DMS153 treated with DMSO at 0.1 percent for 48 hours (cell line): Measurements from ENCODE around the gene VEGFA.

Experiments
- DNase-seq: peaks from one replicate; lab custom pipeline; 2025; ENCODE audit not compliant: unreplicated experiment; lab: John Stamatoyannopoulos, UW

The VEGFA gene

DNA sequence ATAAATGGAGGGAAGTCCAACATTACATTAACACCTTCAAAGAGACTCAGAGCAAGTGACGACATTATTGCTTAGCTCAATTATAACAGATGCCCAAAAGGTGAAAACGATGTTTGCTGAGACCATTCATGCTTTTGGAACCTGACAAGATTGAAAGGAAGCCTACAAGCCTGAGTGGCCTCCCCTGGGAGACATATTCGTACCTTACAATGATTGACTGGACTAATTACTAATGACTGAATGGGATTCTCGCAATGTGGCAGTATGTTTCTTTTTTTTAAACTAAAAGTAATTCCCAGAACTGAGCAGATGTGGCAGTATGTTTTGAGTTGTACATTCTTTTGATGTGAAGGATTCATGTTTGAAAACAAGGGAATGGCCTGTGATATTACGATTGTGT, 49.9 kb downstream of the VEGFA start:
- DNase-seq, result no peak

DNA sequence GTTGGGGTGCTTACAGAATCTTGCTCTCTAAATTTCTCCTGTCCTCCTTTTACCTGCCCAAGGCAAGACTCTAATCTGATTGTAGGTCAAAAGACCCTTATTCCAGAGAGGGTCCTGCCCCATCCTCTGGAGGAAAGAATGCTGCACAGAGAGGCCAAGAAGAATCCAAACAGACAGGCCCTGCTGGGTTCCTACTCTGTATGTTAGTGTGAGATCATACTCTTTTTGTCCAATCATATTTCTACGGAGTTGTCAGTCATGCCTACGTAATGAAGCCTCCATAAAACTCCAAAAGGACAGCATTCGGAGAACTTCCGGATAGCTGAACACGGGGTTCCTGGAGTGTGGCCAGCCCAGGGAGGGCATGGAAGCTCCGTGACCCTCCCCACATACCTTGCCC, 50.5 kb downstream of the VEGFA start:
- no peak for DNase-seq

DNA sequence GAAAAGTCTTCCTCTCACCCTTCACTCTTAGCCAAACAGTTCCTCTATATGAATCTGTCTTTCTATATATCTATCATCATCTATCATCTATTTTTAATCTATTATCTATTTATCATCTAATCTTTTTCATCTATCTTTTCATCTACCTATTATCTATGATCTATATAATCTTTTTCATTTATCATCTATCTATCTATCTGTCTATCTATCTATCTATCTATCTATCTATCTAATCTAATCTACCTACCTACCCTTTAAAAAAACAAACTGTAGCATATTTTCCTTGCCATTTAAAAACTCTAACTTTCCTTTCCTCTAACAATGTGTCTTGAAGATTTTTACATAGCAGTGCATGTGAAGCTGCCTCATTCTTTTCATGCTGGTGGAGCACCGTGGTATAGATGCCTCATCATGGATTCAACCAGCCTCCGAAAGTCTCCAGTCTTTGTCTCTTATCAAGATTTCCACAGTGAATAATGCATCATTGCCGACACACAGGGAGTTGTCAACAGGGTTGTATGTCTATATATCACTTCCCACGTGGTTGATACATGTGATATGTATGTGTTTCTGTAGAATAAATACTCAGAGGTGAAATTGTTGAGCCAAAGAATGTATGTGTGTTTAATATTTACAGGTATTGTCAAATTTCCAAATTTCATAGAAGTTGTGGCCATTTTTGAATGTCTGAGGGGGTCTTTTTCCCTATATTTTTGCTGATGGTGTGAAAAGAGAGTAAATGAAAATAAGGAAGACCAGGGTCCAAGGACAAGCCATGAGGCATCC, 51.3 kb downstream of the VEGFA start:
- DNase-seq, result no peak

DNA sequence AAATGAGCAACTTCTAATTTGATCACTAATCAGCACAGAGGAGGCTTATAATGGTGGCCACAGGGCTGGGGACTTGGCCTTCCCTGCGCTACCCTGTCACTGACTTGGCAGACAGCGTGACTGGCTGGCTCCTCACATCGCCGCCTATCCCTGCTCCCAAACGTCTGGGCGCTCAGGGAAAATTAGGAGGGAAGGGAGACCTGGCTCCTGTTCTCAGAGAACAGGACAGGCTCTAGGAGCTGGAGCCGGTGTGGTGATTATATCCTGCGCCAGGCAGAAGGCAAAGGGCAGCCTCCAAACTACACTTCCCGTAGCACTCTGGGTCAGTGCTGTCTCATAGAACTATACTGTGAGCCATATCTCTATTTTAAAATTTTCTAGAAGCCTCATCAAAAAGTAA, 53.4 kb downstream of the VEGFA start:
- no peak for DNase-seq

DNA sequence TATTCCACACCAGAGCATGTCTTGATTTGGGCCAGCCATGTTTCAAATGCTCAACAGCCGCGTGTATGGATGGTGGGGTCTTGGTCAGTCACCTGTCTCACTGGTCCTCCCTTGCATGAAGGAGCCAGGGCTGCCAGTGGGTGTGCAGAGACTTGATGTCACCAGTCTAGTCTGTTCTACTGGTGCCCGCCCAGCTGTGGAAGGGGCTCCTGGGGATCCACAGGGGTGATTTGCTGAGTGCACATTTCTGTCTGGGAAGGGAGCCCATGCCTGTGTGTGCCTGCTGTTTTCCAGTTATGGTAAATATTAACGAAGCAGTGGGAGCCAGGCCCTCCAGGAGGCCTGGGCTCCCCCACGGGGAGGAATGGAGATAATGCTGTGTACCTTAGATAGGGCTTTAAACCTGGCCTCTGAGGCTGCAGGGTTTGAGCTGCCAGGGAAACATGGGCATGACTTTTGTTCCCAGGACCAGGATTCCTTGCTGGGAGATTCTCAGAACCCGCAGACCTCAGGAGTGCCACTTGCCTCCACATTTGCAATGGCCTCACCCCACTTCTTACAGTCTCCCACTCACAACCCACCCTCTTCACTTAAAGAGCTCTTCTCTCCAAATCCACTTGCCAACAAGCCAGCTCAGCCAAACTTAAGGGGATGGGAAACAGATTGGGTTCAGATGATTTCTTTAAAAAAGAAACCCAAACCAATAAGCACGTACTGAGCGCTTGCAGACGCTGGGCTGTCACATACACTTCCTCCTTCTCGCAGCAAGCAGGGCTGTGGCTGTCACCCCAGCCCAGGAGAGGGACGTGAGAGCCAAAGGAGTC, 54.1 kb downstream of the VEGFA start:
- DNase-seq, result no peak

DNA sequence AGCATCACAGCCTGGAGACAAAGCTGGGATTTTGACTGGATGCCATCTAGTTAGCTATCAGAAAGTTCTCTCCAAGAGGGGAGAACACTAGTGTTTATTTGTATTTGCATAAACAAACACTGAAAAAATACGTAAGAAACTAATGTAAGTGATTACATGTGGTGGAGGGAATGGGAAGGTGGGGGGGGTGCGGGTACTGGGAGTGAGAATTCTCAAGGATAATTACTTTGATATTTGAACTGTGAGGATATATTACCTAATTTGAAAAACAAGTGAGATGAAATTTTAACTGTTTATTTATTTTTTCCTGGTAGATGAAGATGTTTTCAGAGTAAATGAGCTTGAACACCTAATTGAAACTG, 54.7 kb downstream of the VEGFA start:
- no peak for DNase-seq

DNA sequence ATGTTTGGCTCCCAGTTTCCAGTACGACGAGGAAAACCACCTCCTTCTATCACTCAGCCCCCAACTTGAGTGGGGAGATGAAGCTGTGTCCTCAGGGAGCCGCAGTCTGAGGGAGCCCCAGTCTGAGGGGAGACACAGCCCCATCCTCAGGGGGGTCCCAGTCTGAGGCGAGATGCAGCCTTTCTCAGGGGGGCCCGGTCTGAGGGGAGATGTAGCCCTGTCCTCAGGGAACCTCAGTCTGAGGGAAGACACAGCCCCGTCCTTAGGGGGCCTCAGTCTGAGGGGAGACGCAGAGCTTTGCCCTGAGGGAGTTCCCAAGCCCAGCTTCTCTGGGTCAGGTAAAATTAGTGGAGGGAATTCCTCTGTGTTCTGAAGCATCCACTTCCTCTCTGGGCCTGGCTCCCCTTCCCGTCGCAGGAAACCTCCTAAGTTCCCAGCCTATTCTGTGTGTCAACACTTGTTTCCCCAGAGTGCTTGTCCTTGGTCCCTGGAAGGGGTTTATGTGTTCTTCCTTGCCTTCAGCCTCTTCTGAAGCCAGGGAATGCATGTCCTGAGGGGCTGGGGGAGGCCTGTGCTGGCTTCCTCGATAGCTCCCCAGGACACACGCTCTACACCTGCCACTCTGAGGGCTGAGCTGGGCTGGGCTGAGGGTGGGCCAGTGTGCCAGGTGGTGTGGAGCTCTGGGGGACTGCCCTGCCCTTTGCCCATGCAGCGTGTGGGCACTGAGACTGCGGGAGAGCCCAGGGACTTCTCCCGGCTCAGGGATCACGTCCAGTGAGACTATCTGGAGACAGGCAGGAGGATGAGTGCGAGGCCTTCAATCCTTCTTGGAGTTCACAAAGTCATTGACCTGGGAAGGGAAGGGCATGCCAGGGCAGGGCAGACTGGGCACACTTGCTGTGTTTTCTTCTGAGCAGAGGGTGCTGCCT, 55.4 kb downstream of the VEGFA start:
- DNase-seq, result no peak

DNA sequence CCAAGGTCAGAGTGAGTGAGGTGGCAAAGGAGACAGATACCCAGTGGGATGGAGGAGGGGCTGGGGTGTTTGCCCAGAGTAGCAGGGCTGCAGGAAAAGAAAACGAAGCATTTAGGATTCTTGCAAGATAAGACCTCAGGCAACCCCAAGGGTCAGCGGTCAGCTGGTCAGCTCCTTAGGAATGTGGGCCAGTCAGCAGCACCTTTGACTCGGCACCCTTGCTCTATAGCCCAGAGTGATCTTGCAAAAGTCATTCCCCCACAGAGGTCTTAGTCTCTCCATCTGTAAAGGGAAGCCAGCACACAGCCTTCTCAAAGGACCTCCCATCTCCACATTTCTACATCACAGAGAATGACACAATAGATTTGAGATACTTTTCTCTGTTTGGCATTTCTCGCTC, 56.7 kb downstream of the VEGFA start:
- DNase-seq, result no peak

DNA sequence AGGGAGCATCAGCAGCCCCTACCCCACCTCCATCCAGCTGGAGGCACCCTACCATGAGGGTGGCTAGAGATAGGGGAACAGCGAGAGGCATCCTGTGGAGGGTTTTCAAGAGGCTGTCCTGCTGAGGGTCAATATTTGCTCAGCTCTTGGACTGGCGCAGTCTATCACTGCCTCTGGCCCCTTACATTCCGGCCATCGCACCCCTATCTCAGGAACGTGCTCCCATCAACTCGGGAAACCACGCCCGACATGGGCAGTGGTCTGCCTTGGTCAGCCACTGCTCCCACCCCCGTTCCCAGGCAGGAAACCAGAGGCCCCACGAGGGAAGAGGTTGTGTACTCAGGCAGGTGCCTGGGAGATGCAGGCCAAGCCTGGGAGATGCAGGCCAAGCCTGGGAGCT, 57.9 kb downstream of the VEGFA start:
- DNase-seq, result no peak

DNA sequence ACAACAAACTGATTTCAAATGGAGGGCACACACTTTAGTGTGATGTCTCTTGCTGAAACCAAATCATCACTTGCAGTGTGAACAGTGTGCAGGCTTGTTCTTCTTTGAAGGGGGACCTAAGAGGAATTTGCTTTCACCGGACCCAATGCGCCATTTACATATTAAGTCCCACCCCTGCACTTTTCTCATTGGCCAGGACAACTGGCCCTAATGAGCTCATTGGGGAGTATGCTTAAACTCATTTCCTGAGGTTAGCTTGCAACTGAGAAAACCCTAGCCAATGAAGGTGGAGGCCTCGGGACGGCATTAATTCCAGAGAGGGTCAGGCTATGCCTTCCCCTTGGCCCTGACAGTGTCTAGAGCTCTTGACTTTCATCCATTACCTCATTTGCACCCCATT, 58.7 kb downstream of the VEGFA start:
- DNase-seq, result no peak

DNA sequence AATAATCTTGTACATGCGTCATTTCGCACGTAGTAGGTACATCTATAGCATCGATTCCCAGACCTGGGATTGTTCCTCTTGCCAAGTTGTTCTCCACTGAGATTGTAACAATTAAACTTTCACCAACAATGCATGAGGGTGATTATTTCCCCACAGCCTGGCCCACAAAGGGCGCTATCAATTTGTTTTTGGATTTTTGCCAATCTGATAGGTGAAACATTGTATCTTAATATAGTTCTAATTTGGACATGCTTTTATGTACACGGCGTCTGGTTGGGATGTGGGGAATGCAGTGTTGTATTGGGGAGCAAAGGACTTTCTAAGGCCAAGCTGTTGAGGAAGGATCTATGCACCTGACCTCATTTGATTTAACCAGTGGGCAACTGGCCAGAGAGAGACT, 59.5 kb downstream of the VEGFA start:
- no peak for DNase-seq

DNA sequence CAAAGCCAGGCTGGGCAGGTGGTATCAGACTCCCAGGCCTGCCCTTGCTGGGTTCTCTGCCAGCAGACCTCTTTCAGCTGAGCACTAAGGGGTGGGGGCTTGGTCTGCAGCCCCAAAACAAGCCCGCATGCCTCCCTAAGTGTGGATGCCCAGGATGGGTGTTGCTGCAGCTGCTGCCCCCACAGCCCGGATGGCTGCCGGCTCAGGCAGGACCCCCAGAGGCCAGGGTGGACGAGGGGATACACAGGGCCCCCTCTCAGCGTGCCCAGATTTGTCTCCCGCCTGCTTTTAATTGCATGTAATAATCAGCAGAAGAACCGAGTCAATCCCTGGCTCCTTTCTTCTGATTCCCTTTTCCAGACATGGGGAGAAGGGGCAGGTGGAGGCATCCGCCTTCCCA, 60.8 kb downstream of the VEGFA start:
- no peak for DNase-seq

DNA sequence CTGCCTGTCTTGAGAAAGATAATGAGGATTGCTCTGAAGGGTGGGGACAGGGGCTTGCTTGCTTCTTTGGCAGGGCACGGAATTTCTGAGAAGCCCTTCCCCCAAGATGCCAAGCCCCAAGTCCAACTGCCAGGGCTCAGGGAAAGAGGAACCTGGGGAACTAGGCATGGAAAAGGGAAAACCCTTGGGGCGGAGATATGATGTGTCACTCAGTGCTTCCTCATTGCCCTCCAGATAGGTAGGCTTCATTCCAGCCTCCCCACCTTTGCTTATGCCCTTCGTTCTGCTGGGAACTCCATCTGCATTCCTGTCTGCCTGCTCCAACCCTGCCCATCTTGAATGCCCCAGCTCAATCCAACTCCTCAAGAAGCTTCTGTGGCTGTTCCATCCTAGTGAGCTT, 61.2 kb downstream of the VEGFA start:
- no peak for DNase-seq

DNA sequence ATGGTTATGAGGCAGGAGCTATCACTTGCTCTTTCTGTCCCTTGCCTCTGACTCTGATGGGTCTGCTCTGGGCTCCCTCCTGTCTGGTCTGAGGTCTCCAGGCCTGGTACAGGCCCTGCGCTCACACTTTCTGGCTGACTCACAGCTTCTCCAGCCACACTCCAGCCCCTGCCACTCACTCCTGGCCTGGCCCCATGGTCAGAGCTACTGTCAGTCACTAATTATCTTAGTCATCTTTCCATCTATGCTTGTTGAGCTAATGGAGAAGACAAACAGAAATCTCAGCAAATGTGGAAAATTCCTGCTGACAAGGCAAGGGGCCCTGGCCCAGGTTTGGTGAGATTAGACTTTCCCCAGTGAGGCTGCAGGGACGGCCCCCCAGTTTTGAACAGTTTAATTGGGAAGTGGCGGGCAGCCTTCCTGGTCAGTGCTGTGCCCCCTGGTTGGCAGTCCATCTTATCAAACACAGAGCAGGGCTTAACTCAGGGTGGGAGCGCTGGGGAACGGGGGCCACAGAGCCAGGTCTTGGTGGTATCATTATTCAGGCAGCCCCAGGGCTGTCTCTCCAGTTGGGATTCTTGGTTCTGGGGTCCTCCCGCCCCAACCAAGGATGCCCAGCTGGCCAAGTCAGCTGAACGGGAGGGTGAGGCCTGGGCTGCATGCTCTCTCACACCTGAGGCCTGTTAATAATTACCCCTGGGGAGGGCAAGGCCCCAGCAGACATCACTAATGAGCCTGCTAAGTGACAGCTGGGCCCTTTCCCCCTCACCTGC, 63.4 kb downstream of the VEGFA start:
- DNase-seq, result no peak

DNA sequence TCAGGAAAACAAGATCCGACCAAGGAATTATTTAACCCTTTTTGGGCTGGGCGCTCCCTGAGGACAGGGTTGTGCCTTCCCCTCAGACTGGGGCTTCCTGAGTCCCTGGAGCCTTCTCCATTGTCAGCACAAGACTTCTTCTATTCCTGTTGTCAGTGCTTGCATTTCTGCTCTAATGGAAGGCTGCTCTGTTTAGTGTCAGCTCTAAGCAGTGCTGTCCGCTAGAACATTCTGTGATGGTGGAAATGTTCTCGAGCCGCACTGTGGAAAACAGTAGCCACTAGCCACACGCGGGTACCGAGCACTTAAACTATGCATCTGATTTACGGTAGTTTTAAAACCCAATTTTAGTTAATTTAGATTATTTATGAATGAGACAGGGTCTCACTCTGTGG, 64.0 kb downstream of the VEGFA start:
- no peak for DNase-seq

DNA sequence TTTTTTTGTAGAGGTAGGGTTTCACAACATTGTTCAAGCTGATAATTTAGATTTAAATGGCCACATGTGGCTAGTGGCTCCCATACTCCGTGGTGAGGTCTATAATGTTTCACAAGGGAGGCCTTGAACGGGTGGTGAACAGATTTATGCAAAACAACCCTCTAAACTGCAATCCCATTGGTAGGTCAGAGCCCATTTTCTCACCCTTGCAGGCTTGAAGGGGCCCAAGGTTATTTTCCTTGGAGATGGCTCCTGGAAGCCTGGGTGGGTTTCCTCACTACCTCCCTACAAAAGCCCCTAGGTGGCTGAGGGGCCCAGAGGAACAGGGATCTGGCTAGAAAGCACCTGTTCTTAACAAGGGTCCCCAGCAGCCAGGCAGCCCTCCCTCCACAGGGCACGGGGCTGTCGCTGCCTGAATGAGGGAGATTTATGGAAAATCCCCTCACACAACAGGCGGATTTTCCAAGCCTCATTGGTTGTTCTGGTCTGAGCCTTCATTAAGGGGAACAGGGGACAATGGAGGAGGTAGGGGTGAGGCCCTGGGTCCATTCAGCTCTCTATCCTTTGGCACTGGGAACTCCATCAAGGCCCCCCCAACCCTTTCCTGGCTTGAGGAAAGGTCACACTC, 64.6 kb downstream of the VEGFA start:
- DNase-seq, result no peak

DNA sequence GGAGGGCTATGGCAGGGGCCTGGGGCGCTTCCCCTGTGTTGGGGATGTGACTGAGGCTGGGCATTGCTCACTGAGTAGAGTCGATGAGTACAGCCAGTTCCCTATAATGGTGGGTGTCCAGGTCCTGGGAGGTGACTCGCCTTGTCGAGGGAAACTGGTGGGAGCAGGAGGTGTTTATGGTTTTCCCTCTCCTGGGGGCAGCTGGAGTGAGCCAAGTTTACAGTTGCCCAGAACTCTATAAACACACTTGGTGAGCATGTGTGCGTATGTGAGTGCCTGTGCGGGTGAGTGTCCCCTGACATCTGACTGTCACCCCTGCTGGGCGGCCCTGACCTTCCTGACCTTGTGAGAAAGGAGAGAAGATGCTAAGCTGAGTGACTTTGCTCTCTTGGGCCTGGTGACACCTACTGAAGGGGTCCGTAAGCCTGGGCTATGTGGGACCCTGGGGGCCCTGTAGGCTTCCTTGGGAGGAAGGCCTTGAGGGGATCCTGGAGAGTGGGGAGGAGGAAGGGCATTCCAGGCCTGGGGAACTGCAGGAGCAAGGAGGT, 65.9 kb downstream of the VEGFA start:
- no peak for DNase-seq
